ENCODE data around the gene MOG.

DNA sequence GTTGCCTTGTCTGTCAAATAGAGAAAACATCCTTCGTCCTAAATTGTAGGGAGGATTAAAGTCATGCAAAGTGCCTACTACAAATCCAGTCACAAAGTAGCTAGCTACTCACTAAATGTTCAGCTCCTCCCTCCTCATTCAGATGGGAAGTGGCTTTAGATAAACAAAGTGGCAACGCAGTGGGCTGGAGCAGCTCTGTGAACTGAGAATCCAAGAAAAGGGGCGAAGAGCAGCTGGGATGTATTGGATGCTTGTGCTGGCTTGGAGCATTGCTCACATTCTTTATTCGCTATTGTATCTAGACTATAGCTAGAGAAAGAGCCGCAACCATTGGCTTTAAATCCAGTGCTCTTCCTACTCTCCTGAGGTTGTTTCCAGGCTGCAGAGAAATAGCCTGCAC, 10.3 kb downstream of the MOG start:
- TF ChIP-seq, protein P1, sequence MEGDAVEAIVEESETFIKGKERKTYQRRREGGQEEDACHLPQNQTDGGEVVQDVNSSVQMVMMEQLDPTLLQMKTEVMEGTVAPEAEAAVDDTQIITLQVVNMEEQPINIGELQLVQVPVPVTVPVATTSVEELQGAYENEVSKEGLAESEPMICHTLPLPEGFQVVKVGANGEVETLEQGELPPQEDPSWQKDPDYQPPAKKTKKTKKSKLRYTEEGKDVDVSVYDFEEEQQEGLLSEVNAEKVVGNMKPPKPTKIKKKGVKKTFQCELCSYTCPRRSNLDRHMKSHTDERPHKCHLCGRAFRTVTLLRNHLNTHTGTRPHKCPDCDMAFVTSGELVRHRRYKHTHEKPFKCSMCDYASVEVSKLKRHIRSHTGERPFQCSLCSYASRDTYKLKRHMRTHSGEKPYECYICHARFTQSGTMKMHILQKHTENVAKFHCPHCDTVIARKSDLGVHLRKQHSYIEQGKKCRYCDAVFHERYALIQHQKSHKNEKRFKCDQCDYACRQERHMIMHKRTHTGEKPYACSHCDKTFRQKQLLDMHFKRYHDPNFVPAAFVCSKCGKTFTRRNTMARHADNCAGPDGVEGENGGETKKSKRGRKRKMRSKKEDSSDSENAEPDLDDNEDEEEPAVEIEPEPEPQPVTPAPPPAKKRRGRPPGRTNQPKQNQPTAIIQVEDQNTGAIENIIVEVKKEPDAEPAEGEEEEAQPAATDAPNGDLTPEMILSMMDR (IDR thresholded peaks at IDR 0.05): no peak
- TF ChIP-seq CREB1 (CRISPR knock-in tag; IDR thresholded peaks at IDR 0.05): no peak
- TF ChIP-seq JAZF1 (CRISPR knock-in tag; IDR thresholded peaks at IDR 0.05): no peak
- TF ChIP-seq ATF1 (CRISPR knock-in tag; IDR thresholded peaks at IDR 0.05): no peak
- no peak for TF ChIP-seq NFE2L1 (CRISPR knock-in tag; IDR thresholded peaks at IDR 0.05)
- TF ChIP-seq HMGA2 (CRISPR knock-in tag; IDR thresholded peaks at IDR 0.05): no peak
- no peak for TF ChIP-seq ZNF121 (CRISPR knock-in tag; IDR thresholded peaks at IDR 0.05)
